Measurements from ENCODE around the gene TPM2. TPM values are rescaled to one million over a fixed set of nuclear protein-coding genes. Genes with fewer than 3 reads are reported as not detected.

The TPM2 gene
- total and polyA plus RNA-seq, 4 donors = 4.2 to 31.4 (median 14.0) TPM

DNA sequence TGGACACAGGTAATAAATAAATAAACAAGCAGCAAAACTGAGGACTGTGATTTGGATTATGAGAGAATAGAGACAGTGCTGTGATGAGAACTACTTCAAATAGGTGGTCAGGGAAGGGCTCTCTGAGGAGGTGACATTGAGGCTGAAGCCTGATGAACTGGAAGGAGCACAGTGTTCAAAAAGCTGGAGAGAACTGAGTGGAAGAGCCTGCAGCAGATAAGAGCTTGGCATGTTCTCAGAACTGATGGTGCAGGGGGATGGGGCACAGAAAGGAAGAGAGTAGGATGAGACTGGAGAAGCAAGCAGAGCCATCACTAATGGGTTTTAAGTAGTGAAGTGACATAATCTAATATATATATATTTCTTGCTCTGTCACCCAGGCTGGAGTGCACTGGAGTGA lies 11.2 kb upstream of the TPM2 start:
- H3K27me3 ChIP-seq (ENCODE audit: control insufficient read depth in 4 of 4, insufficient read depth in 4 of 4, low read length in 3 of 4) = no peaks in the 10 kb centered on the region
- no peaks in the 10 kb centered on the region for H3K9me3 ChIP-seq (ENCODE audit: control insufficient read depth in 4 of 4, low read length in 3 of 4)
- no peak for DNase-seq (ENCODE audit: low spot score)
- no peak overlapping the region for H3K4me3 ChIP-seq (ENCODE audit: low read depth in 1 of 3, low read length in 3 of 3)
- no peaks in the 10 kb centered on the region for H3K4me1 ChIP-seq (ENCODE audit: control insufficient read depth in 4 of 4, insufficient read depth in 4 of 4, low read length in 3 of 4)
- H3K36me3 ChIP-seq (ENCODE audit: control insufficient read depth in 4 of 4, insufficient read depth in 3 of 4, low read depth in 1 of 4, low read length in 3 of 4) = peaks cover 46 to 94% (median 86%) of the 10 kb centered on the region in 4 donors
- TF ChIP-seq, protein P1, sequence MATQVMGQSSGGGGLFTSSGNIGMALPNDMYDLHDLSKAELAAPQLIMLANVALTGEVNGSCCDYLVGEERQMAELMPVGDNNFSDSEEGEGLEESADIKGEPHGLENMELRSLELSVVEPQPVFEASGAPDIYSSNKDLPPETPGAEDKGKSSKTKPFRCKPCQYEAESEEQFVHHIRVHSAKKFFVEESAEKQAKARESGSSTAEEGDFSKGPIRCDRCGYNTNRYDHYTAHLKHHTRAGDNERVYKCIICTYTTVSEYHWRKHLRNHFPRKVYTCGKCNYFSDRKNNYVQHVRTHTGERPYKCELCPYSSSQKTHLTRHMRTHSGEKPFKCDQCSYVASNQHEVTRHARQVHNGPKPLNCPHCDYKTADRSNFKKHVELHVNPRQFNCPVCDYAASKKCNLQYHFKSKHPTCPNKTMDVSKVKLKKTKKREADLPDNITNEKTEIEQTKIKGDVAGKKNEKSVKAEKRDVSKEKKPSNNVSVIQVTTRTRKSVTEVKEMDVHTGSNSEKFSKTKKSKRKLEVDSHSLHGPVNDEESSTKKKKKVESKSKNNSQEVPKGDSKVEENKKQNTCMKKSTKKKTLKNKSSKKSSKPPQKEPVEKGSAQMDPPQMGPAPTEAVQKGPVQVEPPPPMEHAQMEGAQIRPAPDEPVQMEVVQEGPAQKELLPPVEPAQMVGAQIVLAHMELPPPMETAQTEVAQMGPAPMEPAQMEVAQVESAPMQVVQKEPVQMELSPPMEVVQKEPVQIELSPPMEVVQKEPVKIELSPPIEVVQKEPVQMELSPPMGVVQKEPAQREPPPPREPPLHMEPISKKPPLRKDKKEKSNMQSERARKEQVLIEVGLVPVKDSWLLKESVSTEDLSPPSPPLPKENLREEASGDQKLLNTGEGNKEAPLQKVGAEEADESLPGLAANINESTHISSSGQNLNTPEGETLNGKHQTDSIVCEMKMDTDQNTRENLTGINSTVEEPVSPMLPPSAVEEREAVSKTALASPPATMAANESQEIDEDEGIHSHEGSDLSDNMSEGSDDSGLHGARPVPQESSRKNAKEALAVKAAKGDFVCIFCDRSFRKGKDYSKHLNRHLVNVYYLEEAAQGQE (IDR thresholded peaks at IDR 0.05) = no peak
- TF ChIP-seq, protein P2, sequence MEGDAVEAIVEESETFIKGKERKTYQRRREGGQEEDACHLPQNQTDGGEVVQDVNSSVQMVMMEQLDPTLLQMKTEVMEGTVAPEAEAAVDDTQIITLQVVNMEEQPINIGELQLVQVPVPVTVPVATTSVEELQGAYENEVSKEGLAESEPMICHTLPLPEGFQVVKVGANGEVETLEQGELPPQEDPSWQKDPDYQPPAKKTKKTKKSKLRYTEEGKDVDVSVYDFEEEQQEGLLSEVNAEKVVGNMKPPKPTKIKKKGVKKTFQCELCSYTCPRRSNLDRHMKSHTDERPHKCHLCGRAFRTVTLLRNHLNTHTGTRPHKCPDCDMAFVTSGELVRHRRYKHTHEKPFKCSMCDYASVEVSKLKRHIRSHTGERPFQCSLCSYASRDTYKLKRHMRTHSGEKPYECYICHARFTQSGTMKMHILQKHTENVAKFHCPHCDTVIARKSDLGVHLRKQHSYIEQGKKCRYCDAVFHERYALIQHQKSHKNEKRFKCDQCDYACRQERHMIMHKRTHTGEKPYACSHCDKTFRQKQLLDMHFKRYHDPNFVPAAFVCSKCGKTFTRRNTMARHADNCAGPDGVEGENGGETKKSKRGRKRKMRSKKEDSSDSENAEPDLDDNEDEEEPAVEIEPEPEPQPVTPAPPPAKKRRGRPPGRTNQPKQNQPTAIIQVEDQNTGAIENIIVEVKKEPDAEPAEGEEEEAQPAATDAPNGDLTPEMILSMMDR (IDR thresholded peaks at IDR 0.05; ENCODE audit: low read depth, low read length, missing input control) = no peak
- TF ChIP-seq YY1 (IDR thresholded peaks at IDR 0.05) = no peak
- no peak for TF ChIP-seq TAF1 (conservative IDR thresholded peaks at IDR 0.05)
- no peak for TF ChIP-seq HNF4A (conservative IDR thresholded peaks at IDR 0.05)
- TF ChIP-seq, protein P3, sequence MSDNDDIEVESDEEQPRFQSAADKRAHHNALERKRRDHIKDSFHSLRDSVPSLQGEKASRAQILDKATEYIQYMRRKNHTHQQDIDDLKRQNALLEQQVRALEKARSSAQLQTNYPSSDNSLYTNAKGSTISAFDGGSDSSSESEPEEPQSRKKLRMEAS (IDR thresholded peaks at IDR 0.05) = no peak
- no peak overlapping the region for H3K27ac ChIP-seq (ENCODE audit: low read depth in 1 of 2, low read length in 2 of 2)
- H3K9ac ChIP-seq (ENCODE audit: low read depth in 1 of 2, low read length in 2 of 2) = no peak overlapping the region

DNA sequence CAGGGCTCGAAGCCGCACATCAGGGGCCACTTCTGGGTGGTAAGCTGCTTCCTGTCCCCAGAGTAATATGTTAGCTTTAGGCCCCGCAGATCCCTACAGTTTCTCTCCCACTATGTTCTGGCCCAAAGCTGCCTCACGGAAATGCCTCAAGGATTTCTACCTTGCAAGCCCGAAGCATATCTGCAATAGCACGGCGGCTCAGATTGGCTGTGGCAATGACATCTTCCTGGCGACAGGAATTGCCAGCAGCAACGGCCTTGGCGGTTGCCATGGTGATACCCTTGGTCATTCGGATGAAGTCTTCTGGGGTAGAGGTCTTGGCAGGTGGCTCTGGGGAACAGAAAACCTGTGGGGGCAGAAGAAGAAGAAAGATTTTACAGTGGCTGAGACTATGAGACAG lies 10.3 kb upstream of the TPM2 start:
- H3K36me3 ChIP-seq (ENCODE audit: control insufficient read depth in 4 of 4, insufficient read depth in 3 of 4, low read depth in 1 of 4, low read length in 3 of 4) = peaks cover 39 to 88% (median 77%) of the 10 kb centered on the region in 4 donors
- H3K4me1 ChIP-seq (ENCODE audit: control insufficient read depth in 4 of 4, insufficient read depth in 4 of 4, low read length in 3 of 4) = no peaks in the 10 kb centered on the region
- no peaks in the 10 kb centered on the region for H3K9me3 ChIP-seq (ENCODE audit: control insufficient read depth in 4 of 4, low read length in 3 of 4)
- DNase-seq (ENCODE audit: low spot score) = no peak
- 91% methylated on average over 11 of the region's 11 CpGs for WGBS
- H3K9ac ChIP-seq (ENCODE audit: low read depth in 1 of 2, low read length in 2 of 2) = no peak overlapping the region
- no peaks in the 10 kb centered on the region for H3K27me3 ChIP-seq (ENCODE audit: control insufficient read depth in 4 of 4, insufficient read depth in 4 of 4, low read length in 3 of 4)
- no peak overlapping the region for H3K27ac ChIP-seq (ENCODE audit: low read depth in 1 of 2, low read length in 2 of 2)
- H3K4me3 ChIP-seq (ENCODE audit: low read depth in 1 of 3, low read length in 3 of 3) = no peak overlapping the region
- TF ChIP-seq, protein P2 (IDR thresholded peaks at IDR 0.05; ENCODE audit: low read depth, low read length, missing input control) = no peak
- TF ChIP-seq HNF4A (conservative IDR thresholded peaks at IDR 0.05) (no peak), YY1 (IDR thresholded peaks at IDR 0.05) (no peak), HNF4G (IDR thresholded peaks at IDR 0.05) (no peak), FOXA2 (IDR thresholded peaks at IDR 0.05) (no peak), RAD21 (IDR thresholded peaks at IDR 0.05) (no peak), FOXA1 (IDR thresholded peaks at IDR 0.05) (no peak)
- TF ChIP-seq, protein P3 (IDR thresholded peaks at IDR 0.05) = no peak
